ENCODE measurements around the gene CRLF3. TPM values are rescaled to one million over a fixed set of nuclear protein-coding genes. Genes with fewer than 3 reads are reported as not detected.
"Not testable (repeated sequence)": the region's sequence is repeated elsewhere in the genome, so short reads cannot be mapped to it uniquely, and the experiment has no call there.

The CRLF3 gene
- total RNA-seq, 1 experiment from 2014 or later, result 21.0 TPM

GRCh38 chr17:30768771-30769170 lies 55.7 kb downstream of the CRLF3 start:
- in situ Hi-C loops (cut with HindIII; ENCODE audit: low pct_unique_long_range_greater_than_20kb, low sequenced_read_pairs); DNase-seq (ENCODE audit: low read depth): not testable (repeated sequence)

- in situ Hi-C loops (cut with HindIII; ENCODE audit: low pct_unique_long_range_greater_than_20kb, low sequenced_read_pairs), result not testable (repeated sequence)
Measured at GRCh38 chr17:30767641-30768404, 56.7 kb downstream of the CRLF3 start.

GRCh38 chr17:30761060-30761459 lies 63.4 kb downstream of the CRLF3 start:
- in situ Hi-C loops (cut with HindIII; ENCODE audit: low pct_unique_long_range_greater_than_20kb, low sequenced_read_pairs), result no loop called here
- DNase-seq (ENCODE audit: low read depth), result no peak

More at GRCh38 chr17:30767641-30768404, 56.7 kb downstream of the CRLF3 start:
- not testable (repeated sequence) for DNase-seq (ENCODE audit: low read depth)

- in situ Hi-C loops (cut with HindIII; ENCODE audit: low pct_unique_long_range_greater_than_20kb, low sequenced_read_pairs); DNase-seq (ENCODE audit: low read depth): not testable (repeated sequence)
Measured at GRCh38 chr17:30753291-30753690, 71.2 kb downstream of the CRLF3 start.

- in situ Hi-C loops (cut with HindIII; ENCODE audit: low pct_unique_long_range_greater_than_20kb, low sequenced_read_pairs), result not testable (repeated sequence)
- DNase-seq (ENCODE audit: low read depth), result peak; percentile 33
Measured at GRCh38 chr17:30750982-30751381, 73.5 kb downstream of the CRLF3 start.

GRCh38 chr17:30747621-30748020 lies 76.9 kb downstream of the CRLF3 start:
- DNase-seq (ENCODE audit: low read depth); in situ Hi-C loops (cut with HindIII; ENCODE audit: low pct_unique_long_range_greater_than_20kb, low sequenced_read_pairs): not testable (repeated sequence)

- DNase-seq (ENCODE audit: low read depth); in situ Hi-C loops (cut with HindIII; ENCODE audit: low pct_unique_long_range_greater_than_20kb, low sequenced_read_pairs): not testable (repeated sequence)
Measured at GRCh38 chr17:30742669-30743068, 81.8 kb downstream of the CRLF3 start.

GRCh38 chr17:30736371-30736770 lies 88.1 kb downstream of the CRLF3 start:
- DNase-seq (ENCODE audit: low read depth), result peak; percentile 54
- in situ Hi-C loops (cut with HindIII; ENCODE audit: low pct_unique_long_range_greater_than_20kb, low sequenced_read_pairs), result not testable (repeated sequence)

- in situ Hi-C loops (cut with HindIII; ENCODE audit: low pct_unique_long_range_greater_than_20kb, low sequenced_read_pairs); DNase-seq (ENCODE audit: low read depth): not testable (repeated sequence)
Measured at GRCh38 chr17:30735644-30736043, 88.8 kb downstream of the CRLF3 start.

- DNase-seq (ENCODE audit: low read depth); in situ Hi-C loops (cut with HindIII; ENCODE audit: low pct_unique_long_range_greater_than_20kb, low sequenced_read_pairs): not testable (repeated sequence)
Measured at GRCh38 chr17:30735206-30735605, 89.3 kb downstream of the CRLF3 start.

- in situ Hi-C loops (cut with HindIII; ENCODE audit: low pct_unique_long_range_greater_than_20kb, low sequenced_read_pairs); DNase-seq (ENCODE audit: low read depth): not testable (repeated sequence)
Measured at GRCh38 chr17:30734153-30734552, 90.3 kb downstream of the CRLF3 start.

Other genes starting within 250 kb of the CRLF3 start
- gene ATAD5, start 7.3 kb upstream of the CRLF3 start, total RNA-seq (2014; rRNA removed; shearing (Covaris generic); ENCODE audit: low replicate concordance), result 4.1 and 7.7 TPM in 2 replicates
- gene TEFM, start 81.5 kb upstream of the CRLF3 start, total RNA-seq (2014; rRNA removed; shearing (Covaris generic); ENCODE audit: low replicate concordance), result 5.3 and 23.9 TPM in 2 replicates
- gene ADAP2, start 97.3 kb upstream of the CRLF3 start, total RNA-seq (2014; rRNA removed; shearing (Covaris generic); ENCODE audit: low replicate concordance), result 15.5 and 21.6 TPM in 2 replicates
- 37.1 and 43.0 TPM in 2 replicates for gene RNF135, start 146.3 kb upstream of the CRLF3 start, total RNA-seq (2014; rRNA removed; shearing (Covaris generic); ENCODE audit: low replicate concordance)